H9 (cell line): ENCODE measurements around the gene CAPG. TPM values are rescaled to one million over a fixed set of nuclear protein-coding genes. Genes with fewer than 3 reads are reported as not detected.

ENCODE experiments used
- DNase-seq: peaks from one replicate; pipeline ENCODE4 v3.0.0-alpha.2; 2017
- H2AFZ ChIP-seq: one replicate; pipeline ENCODE4 v1.6.1; 2013; ENCODE audit warnings: mild to moderate bottlenecking, low read length, control low read depth, moderate library complexity
- H2AK5ac ChIP-seq: 2 replicates; pipeline ENCODE4 v1.6.1; 2013; ENCODE audit warnings: low read length, control low read depth, mixed read lengths; ENCODE audit not compliant: insufficient read length
- H2BK120ac ChIP-seq: one replicate; pipeline ENCODE4 v1.6.1; 2013; ENCODE audit warnings: low read depth, mild to moderate bottlenecking, low read length, control low read depth, inconsistent platforms; ENCODE audit not compliant: poor library complexity, severe bottlenecking
- H2BK12ac ChIP-seq: 2 replicates; pipeline ENCODE4 v1.6.1; 2013; ENCODE audit warnings: low read length, control low read depth, mixed read lengths, low read depth; ENCODE audit not compliant: insufficient read length
- H2BK15ac ChIP-seq: 2 replicates; pipeline ENCODE4 v1.6.1; 2013; ENCODE audit warnings: low read depth, low read length, control low read depth
- H2BK20ac ChIP-seq: one replicate; pipeline ENCODE4 v1.6.1; 2013; ENCODE audit warnings: low read depth, mild to moderate bottlenecking, low read length, control low read depth, inconsistent platforms; ENCODE audit not compliant: poor library complexity, severe bottlenecking
- H2BK5ac ChIP-seq: 2 replicates; pipeline ENCODE4 v1.6.1; 2013; ENCODE audit warnings: low read length, control low read depth, mixed read lengths; ENCODE audit not compliant: insufficient read length
- H3K14ac ChIP-seq: 2 replicates; pipeline ENCODE4 v1.6.1; 2013; ENCODE audit warnings: low read length, control low read depth; ENCODE audit not compliant: insufficient read depth
- H3K18ac ChIP-seq: 2 replicates; pipeline ENCODE4 v1.6.1; 2013; ENCODE audit warnings: low read depth, mild to moderate bottlenecking, mixed read lengths, low read length, control low read depth; ENCODE audit not compliant: insufficient read length
- H3K23ac ChIP-seq: 2 replicates; pipeline ENCODE4 v1.6.1; 2013; ENCODE audit warnings: low read length, control low read depth, mixed read lengths, low read depth; ENCODE audit not compliant: insufficient read length
- H3K23me2 ChIP-seq: 2 replicates; pipeline ENCODE4 v1.6.1; 2013; ENCODE audit warnings: low read depth, mild to moderate bottlenecking, mixed read lengths, low read length, control low read depth; ENCODE audit not compliant: insufficient read length, poor library complexity, severe bottlenecking
- H3K27ac ChIP-seq: 2 replicates; pipeline ENCODE4 v1.5.1; 2013; ENCODE audit warnings: low read length, control low read depth, mixed read lengths, low read depth; ENCODE audit not compliant: insufficient read length
- H3K27me3 ChIP-seq: 2 replicates; pipeline ENCODE4 v1.6.1; 2013; ENCODE audit warnings: low read length, control low read depth, inconsistent platforms; ENCODE audit not compliant: insufficient read depth
- H3K4ac ChIP-seq: 2 replicates; pipeline ENCODE4 v1.6.1; 2013; ENCODE audit warnings: low read depth, mild to moderate bottlenecking, control low read depth, inconsistent platforms, low read length, moderate library complexity
- H3K4me1 ChIP-seq: 2 replicates; pipeline ENCODE4 v1.6.1; 2013; ENCODE audit warnings: low read length, control low read depth, inconsistent platforms; ENCODE audit not compliant: insufficient read depth
- H3K4me2 ChIP-seq: 2 replicates; pipeline ENCODE4 v1.6.1; 2013; ENCODE audit warnings: low read length, control low read depth, mixed read lengths; ENCODE audit not compliant: insufficient read length, insufficient read depth
- H3K56ac ChIP-seq: 2 replicates; pipeline ENCODE4 v1.6.1; 2013; ENCODE audit warnings: low read depth, mild to moderate bottlenecking, mixed read lengths, low read length, control low read depth; ENCODE audit not compliant: insufficient read length
- H3K79me1 ChIP-seq: 2 replicates; pipeline ENCODE4 v1.6.1; 2013; ENCODE audit warnings: low read depth, mild to moderate bottlenecking, moderate library complexity, low read length, control low read depth, inconsistent platforms; ENCODE audit not compliant: insufficient read depth, poor library complexity, severe bottlenecking
- H3K79me2 ChIP-seq: 2 replicates; pipeline ENCODE4 v1.6.1; 2013; ENCODE audit warnings: low read length, control low read depth, inconsistent platforms; ENCODE audit not compliant: insufficient read depth
- H3K9ac ChIP-seq: 2 replicates; pipeline ENCODE4 v1.6.1; 2013; ENCODE audit warnings: low read length, control low read depth, mixed read lengths; ENCODE audit not compliant: insufficient read length; ENCODE audit errors: extremely low read depth
- H3K9me3 ChIP-seq: one replicate; pipeline ENCODE4 v1.6.1; 2013; ENCODE audit warnings: low read depth, low read length, inconsistent platforms; ENCODE audit not compliant: control insufficient read depth
- H3T11ph ChIP-seq: one replicate; pipeline ENCODE4 v1.6.1; 2013; ENCODE audit warnings: mild to moderate bottlenecking, low read length, control low read depth, inconsistent platforms
- H4K20me1 ChIP-seq: one replicate; pipeline ENCODE4 v1.6.1; 2013; ENCODE audit not compliant: control insufficient read depth, insufficient read length, insufficient read depth
- H4K5ac ChIP-seq: 2 replicates; pipeline ENCODE4 v1.6.1; 2013; ENCODE audit warnings: low read depth, mild to moderate bottlenecking, mixed read lengths, low read length, control low read depth; ENCODE audit not compliant: insufficient read length
- H4K8ac ChIP-seq: replicated peaks from 2 replicates; pipeline ENCODE4 v1.6.1; 2013; ENCODE audit warnings: low read length, control low read depth, mixed read lengths, low read depth; ENCODE audit not compliant: insufficient read length
- H4K91ac ChIP-seq: 2 replicates; pipeline ENCODE4 v1.6.1; 2013; ENCODE audit warnings: low read depth, mild to moderate bottlenecking, moderate library complexity, mixed read lengths, low read length, control low read depth; ENCODE audit not compliant: insufficient read length
- H3K27ac Mint-ChIP-seq, 3 experiments: 2 replicates in 2 of 3; 3 replicates in 1 of 3; pipeline ENCODE4 v1.8.0; 2020 to 2021; ENCODE audit warnings: mixed read lengths in 3 of 3, mild to moderate bottlenecking in 1 of 3, moderate library complexity in 1 of 3
- H3K27me3 Mint-ChIP-seq: 2 replicates; pipeline ENCODE4 v1.8.0; 2021; ENCODE audit warnings: low read depth, mild to moderate bottlenecking, moderate library complexity, mixed read lengths
- H3K36me3 Mint-ChIP-seq, 3 experiments: 2 replicates in 2 of 3; 3 replicates in 1 of 3; pipeline ENCODE4 v1.8.0; 2020 to 2021; ENCODE audit warnings: low read depth in 3 of 3, mixed read lengths in 3 of 3; ENCODE audit not compliant: insufficient read depth in 1 of 3
- H3K4me1 Mint-ChIP-seq, 2 experiments: 2 replicates each; pipeline ENCODE4 v1.8.0; 2020; ENCODE audit warnings: mixed read lengths in 2 of 2
- H3K4me3 Mint-ChIP-seq, 2 experiments: 2 replicates in 1 of 2; 3 replicates in 1 of 2; pipeline ENCODE4 v1.8.0; 2020 to 2021; ENCODE audit warnings: mild to moderate bottlenecking in 2 of 2, mixed read lengths in 2 of 2, moderate library complexity in 1 of 2
- H3K9me3 Mint-ChIP-seq, 2 experiments: 2 replicates in 1 of 2; 3 replicates in 1 of 2; pipeline ENCODE4 v1.8.0; 2020; ENCODE audit warnings: mild to moderate bottlenecking in 2 of 2, mixed read lengths in 2 of 2, moderate library complexity in 1 of 2
- CTCF ChIP-seq: fragments of 200-600 bp; sonication (generic); conservative IDR thresholded peaks from 3 replicates; pipeline ENCODE4 v1.8.0; 2021; ENCODE audit warnings: antibody characterized with exemption, mild to moderate bottlenecking
- WGBS: extraction: QIAGEN DNeasy Blood & Tissue Kit; methylation state at CpG from one replicate; pipeline ENCODE4 v1.1.7; 2013; ENCODE audit warnings: missing lambda C conversion rate, low lambda C conversion rate, mixed read lengths; ENCODE audit not compliant: insufficient read length; ENCODE audit errors: extremely low coverage; 5-methylcytosine and 5-hydroxymethylcytosine counted together
- total RNA-seq: library from RNA; stranded (reverse); gene quantifications from 2 replicates; pipeline ENCODE4 v1.2.1, GENCODE V29; 2021

Gene CAPG
- total RNA-seq, 1 experiment from 2014 or later = 72.8 TPM

DNA sequence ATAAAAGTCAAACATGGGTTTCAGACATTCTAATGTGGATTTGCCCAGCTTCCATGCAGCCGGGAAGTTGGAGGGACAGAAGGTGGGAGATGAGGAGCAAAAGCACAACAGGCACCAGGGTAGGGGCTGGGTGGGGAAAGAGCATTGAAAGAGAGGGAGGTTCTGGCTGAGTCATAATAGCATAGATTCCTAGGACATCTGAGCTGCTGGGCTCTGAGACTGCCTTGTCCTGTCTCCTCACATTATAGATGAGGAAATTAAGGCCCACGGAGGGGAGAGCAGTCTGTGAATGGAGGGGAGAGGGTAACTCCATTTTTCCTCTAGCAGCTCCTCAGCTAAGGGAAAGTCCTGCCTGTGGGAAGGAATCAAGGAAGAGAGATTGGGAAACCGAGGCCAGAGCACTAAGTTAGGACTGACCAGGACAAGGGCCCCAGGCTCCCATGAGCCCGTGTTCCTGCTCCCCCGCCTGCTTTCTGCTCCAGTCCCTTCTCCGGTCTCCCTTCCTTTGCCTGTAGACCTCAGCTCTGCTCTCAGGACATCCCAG lies 34.5 kb upstream of the CAPG start:
- H3K4me1 ChIP-seq = no peaks in the 10 kb centered on the region
- H3T11ph ChIP-seq = no peak overlapping the region
- no peak overlapping the region for H2BK12ac ChIP-seq
- H3K27ac ChIP-seq = no peak overlapping the region
- no peaks in the 10 kb centered on the region for H4K20me1 ChIP-seq
- Mint-ChIP-seq H3K4me3 (no peak overlapping the region), H3K9me3 (no peaks in the 10 kb centered on the region), H3K27me3 (peaks cover 8% of the 10 kb centered on the region), H3K4me1 (peaks cover 0 to 11% of the 10 kb centered on the region in 2 experiments; a peak in 1 of 4 replicates), H3K27ac (peak overlapping the region in 2 of 3 experiments; percentile 54 to 84; a peak in 3 of 7 replicates), H3K36me3 (no peaks in the 10 kb centered on the region)
- no peak overlapping the region for H2BK120ac ChIP-seq
- no peak overlapping the region for H2BK20ac ChIP-seq
- no peak overlapping the region for H2AFZ ChIP-seq
- no peaks in the 10 kb centered on the region for H3K23me2 ChIP-seq
- no peak overlapping the region for H3K18ac ChIP-seq
- no peak for DNase-seq
- no peak overlapping the region for H3K4ac ChIP-seq
- no peak overlapping the region for H3K9ac ChIP-seq
- no peak overlapping the region for H3K23ac ChIP-seq
- no peak overlapping the region for H2BK5ac ChIP-seq
- no peaks in the 10 kb centered on the region for H3K79me2 ChIP-seq
- no peak overlapping the region for H2BK15ac ChIP-seq
- no peaks in the 10 kb centered on the region for H3K9me3 ChIP-seq
- H4K5ac ChIP-seq = no peak overlapping the region
- no peak overlapping the region for H3K4me2 ChIP-seq
- no peak for TF ChIP-seq CTCF
- WGBS = no CpG with 5 or more reads among the region's 6 CpGs
- no peaks in the 10 kb centered on the region for H3K27me3 ChIP-seq
- no peak overlapping the region for H4K8ac ChIP-seq
- H3K56ac ChIP-seq = no peak overlapping the region
- H3K14ac ChIP-seq = no peak overlapping the region
- H4K91ac ChIP-seq = no peak overlapping the region
- no peaks in the 10 kb centered on the region for H3K79me1 ChIP-seq
- no peak overlapping the region for H2AK5ac ChIP-seq
